K562 (cell line): ENCODE data around the gene MPC2. TPM values are rescaled to one million over a fixed set of nuclear protein-coding genes. Genes with fewer than 3 reads are reported as not detected.

Source experiments
- CHD4 ChIP-seq: fragments of 200-600 bp; sonication (generic); IDR thresholded peaks from 3 replicates; pipeline ENCODE4 v1.6.1; 2012; ENCODE audit warnings: low read depth, mild to moderate bottlenecking, mixed read lengths, low read length, inconsistent platforms; ENCODE audit not compliant: insufficient read depth, insufficient replicate concordance, poor library complexity, severe bottlenecking
- CTBP1 ChIP-seq: fragments of 450-650 bp; IDR thresholded peaks from 2 replicates; pipeline ENCODE4 v1.6.1; 2016; ENCODE audit warnings: borderline replicate concordance
- KLF16 ChIP-seq: IDR thresholded peaks from 2 replicates; pipeline ENCODE4 v1.6.1; 2016; ENCODE audit warnings: antibody characterized with exemption
- KLF6 ChIP-seq: fragments of 250-450 bp; sonication (Bioruptor Pico); IDR thresholded peaks from 2 replicates; pipeline ENCODE4 v1.4.0; 2020; ENCODE audit warnings: mild to moderate bottlenecking, moderate library complexity, borderline replicate concordance
- PPARD ChIP-seq: fragments of 250-450 bp; sonication (Bioruptor Pico); IDR thresholded peaks from 2 replicates; pipeline ENCODE4 v1.8.0; 2022; ENCODE audit warnings: inconsistent platforms, mild to moderate bottlenecking, moderate library complexity
- TAF9B ChIP-seq: fragments of 450-650 bp; IDR thresholded peaks from 2 replicates; pipeline ENCODE4 v1.6.1; 2018; ENCODE audit warnings: mild to moderate bottlenecking; ENCODE audit not compliant: partially characterized antibody
- TFAM ChIP-seq: fragments of 250-450 bp; sonication (Bioruptor Pico); conservative IDR thresholded peaks from 2 replicates; pipeline ENCODE4 v1.5.0; 2021; ENCODE audit warnings: mild to moderate bottlenecking, moderate library complexity
- THRAP3 ChIP-seq: fragments of 450-650 bp; IDR thresholded peaks from 2 replicates; pipeline ENCODE4 v1.6.1; 2016; ENCODE audit warnings: mild to moderate bottlenecking, inconsistent platforms, borderline replicate concordance
- XRCC5 ChIP-seq: fragments of 200-400 bp; formaldehyde crosslinking; IDR thresholded peaks from 2 replicates; pipeline ENCODE4 v1.6.1; 2017; ENCODE audit warnings: low read depth, mild to moderate bottlenecking, low read length
- YY1 ChIP-seq, 3 experiments: IDR thresholded peaks; 2 replicates each; pipeline ENCODE4 v1.6.1; 2011; ENCODE audit warnings: low read length in 2 of 3, mild to moderate bottlenecking in 2 of 3, moderate library complexity in 2 of 3, borderline replicate concordance in 1 of 3, control low read depth in 1 of 3, low read depth in 1 of 3; ENCODE audit not compliant: insufficient read depth in 3 of 3, insufficient replicate concordance in 2 of 3, control insufficient read depth in 1 of 3, insufficient read length in 1 of 3; ENCODE audit errors: extremely low read depth in 1 of 3
- ZBTB2 ChIP-seq: fragments of 450-650 bp; IDR thresholded peaks from 2 replicates; pipeline ENCODE4 v1.6.1; 2016; ENCODE audit warnings: antibody characterized with exemption
- ZC3H8 ChIP-seq: fragments of 450-650 bp; IDR thresholded peaks from 2 replicates; pipeline ENCODE4 v1.6.1; 2017
- ZNF644 ChIP-seq: fragments of 200-800 bp; sonication (Bioruptor generic); IDR thresholded peaks from 2 replicates; pipeline ENCODE4 v1.6.1; 2016; ENCODE audit warnings: low read depth, missing genetic modification characterization, missing compliant biosample characterization
- ZNF655 ChIP-seq: fragments of 250-450 bp; sonication (Bioruptor Pico); IDR thresholded peaks from 2 replicates; pipeline ENCODE4 v1.5.0; 2021
- polyA plus RNA-seq, 8 experiments: library from polyadenylated mRNA; depleted of rRNA in 4 of 8; stranded (reverse) in 5 of 8; unstranded in 3 of 8; fragments of >200 nt; fragmentation: Nextera tagmentation in 2 of 8; fragmentation: Illumina TruSeq in 1 of 8; extraction: Ambion mirVana in 2 of 8; extraction: Trizol in 1 of 8; gene quantifications; 2 replicates each; pipeline versions ENCODE4 v1.2.1 to v1.2.3, GENCODE V29; 2011 to 2014; ENCODE audit warnings: inconsistent platforms in 1 of 8, missing spikeins in 1 of 8
- total RNA-seq, 7 experiments: library from RNA; depleted of rRNA in 6 of 7; stranded (reverse); fragments of >200 nt in 6 of 7; fragmentation: Illumina TruSeq in 2 of 7; extraction: Trizol in 2 of 7; gene quantifications; 2 replicates each; pipeline versions ENCODE4 v1.2.1 to v1.2.3, GENCODE V29; 2011 to 2021; ENCODE audit warnings: low replicate concordance in 1 of 7
- TF ChIP-seq, protein P1 (sequence below): sonication (generic); formaldehyde crosslinking; IDR thresholded peaks from 2 replicates; pipeline ENCODE4 v1.8.1; 2023; ENCODE audit warnings: mild to moderate bottlenecking, missing genetic modification reagents
- TF ChIP-seq, protein P2 (sequence below): sonication (generic); formaldehyde crosslinking; IDR thresholded peaks from 2 replicates; pipeline ENCODE4 v1.8.0; 2022; ENCODE audit warnings: mild to moderate bottlenecking, missing genetic modification reagents

The MPC2 gene
- total and polyA plus RNA-seq, 9 of the 15 experiments (the other 6 are each of a cell fraction or from before 2014, with no cell fraction given): 70.7 to 179 (median 144) TPM

DNA sequence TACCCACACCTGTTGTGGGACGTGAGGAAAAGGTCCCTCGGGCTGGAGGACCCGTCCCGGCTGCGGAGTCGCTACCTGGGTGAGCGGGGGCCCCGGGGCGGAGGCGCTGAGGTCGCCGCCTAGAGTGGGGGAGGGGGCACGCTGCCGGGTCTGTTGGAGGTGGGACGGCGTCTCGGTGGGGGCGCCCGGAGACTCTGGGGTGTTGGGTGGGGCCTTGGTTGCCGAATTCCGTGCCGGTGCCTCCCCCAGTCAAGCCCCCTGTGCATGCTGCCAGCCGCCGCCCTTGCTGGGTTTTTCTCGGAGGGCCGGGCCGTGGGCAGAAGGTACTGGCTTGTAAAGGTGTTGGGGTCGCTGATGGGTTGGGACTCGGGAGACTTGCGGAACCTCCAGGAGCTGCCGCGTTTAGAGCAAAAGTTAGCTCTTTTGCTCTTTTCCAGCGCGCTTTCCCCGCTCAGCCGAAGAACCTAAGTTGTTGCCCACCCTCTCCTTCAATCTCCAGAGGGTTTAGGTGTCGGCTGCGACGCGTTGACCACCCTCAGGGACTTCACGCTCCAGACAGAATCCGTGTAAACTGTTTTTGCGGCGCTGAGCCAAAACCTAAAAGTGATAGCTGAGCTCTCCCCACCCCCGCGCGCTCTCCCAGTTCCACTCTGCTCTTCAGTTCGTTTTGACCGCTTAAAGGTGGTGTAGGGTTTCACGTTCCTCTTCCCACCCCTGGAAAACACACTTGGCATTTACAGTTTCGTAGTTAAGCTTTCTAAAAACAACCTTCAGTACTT lies at the start of gene MPC2 (continued):
- TF ChIP-seq CHD4 (no peak), KLF16 (no peak), PPARD (CRISPR knock-in tag) (no peak), KLF6 (CRISPR knock-in tag) (no peak), TAF9B (peak; percentile 88), YY1 (IDR thresholded peaks at IDR 0.05; ENCODE audit: borderline replicate concordance in 1 of 3, control insufficient read depth in 1 of 3, extremely low read depth in 1 of 3, insufficient read depth in 3 of 3, insufficient read length in 1 of 3, insufficient replicate concordance in 2 of 3, low read depth in 1 of 3, low read length in 2 of 3) (peak in 2 of 3 experiments; percentile 6 to 30), XRCC5 (no peak), THRAP3 (no peak; the same call in 1 of the 2 replicates), ZBTB2 (peak; percentile 24; the same call in 1 of the 2 replicates), ZNF655 (CRISPR knock-in tag) (no peak), CTBP1 (peak; percentile 60; the same call in 1 of the 2 replicates), ZNF644 (tag) (no peak; the same call in none of the 2 replicates), ZC3H8 (no peak), TFAM (CRISPR knock-in tag) (no peak)
- TF ChIP-seq, protein P1, sequence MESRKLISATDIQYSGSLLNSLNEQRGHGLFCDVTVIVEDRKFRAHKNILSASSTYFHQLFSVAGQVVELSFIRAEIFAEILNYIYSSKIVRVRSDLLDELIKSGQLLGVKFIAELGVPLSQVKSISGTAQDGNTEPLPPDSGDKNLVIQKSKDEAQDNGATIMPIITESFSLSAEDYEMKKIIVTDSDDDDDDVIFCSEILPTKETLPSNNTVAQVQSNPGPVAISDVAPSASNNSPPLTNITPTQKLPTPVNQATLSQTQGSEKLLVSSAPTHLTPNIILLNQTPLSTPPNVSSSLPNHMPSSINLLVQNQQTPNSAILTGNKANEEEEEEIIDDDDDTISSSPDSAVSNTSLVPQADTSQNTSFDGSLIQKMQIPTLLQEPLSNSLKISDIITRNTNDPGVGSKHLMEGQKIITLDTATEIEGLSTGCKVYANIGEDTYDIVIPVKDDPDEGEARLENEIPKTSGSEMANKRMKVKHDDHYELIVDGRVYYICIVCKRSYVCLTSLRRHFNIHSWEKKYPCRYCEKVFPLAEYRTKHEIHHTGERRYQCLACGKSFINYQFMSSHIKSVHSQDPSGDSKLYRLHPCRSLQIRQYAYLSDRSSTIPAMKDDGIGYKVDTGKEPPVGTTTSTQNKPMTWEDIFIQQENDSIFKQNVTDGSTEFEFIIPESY: no peak
- TF ChIP-seq, protein P2, sequence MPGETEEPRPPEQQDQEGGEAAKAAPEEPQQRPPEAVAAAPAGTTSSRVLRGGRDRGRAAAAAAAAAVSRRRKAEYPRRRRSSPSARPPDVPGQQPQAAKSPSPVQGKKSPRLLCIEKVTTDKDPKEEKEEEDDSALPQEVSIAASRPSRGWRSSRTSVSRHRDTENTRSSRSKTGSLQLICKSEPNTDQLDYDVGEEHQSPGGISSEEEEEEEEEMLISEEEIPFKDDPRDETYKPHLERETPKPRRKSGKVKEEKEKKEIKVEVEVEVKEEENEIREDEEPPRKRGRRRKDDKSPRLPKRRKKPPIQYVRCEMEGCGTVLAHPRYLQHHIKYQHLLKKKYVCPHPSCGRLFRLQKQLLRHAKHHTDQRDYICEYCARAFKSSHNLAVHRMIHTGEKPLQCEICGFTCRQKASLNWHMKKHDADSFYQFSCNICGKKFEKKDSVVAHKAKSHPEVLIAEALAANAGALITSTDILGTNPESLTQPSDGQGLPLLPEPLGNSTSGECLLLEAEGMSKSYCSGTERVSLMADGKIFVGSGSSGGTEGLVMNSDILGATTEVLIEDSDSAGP: no peak
